GM23338 (cell line): ENCODE data around the gene KCNMB1. TPM values are rescaled to one million over a fixed set of nuclear protein-coding genes. Genes with fewer than 3 reads are reported as not detected.

ENCODE experiments used
- ATAC-seq: fragments of 200-7000 bp; cut with Tn5 transposase; 3 replicates; pipeline ENCODE4 v1.9.1; 2020
- DNase-seq: peaks from one replicate; pipeline ENCODE4 v3.0.0-alpha.2; 2015; ENCODE audit warnings: low spot score
- H2AFZ ChIP-seq: fragments of 200-600 bp; sonication (generic); 2 replicates; pipeline ENCODE4 v1.8.0; 2016; ENCODE audit warnings: antibody characterized with exemption, mild to moderate bottlenecking, moderate library complexity
- H3F3A ChIP-seq: fragments of 200-600 bp; sonication (generic); replicated peaks from 2 replicates; pipeline ENCODE4 v1.8.0; 2017; ENCODE audit warnings: antibody characterized with exemption, mixed run types, low read depth
- H3K27ac ChIP-seq: fragments of 200-600 bp; sonication (generic); 2 replicates; pipeline ENCODE4 v1.6.1; 2016; ENCODE audit warnings: low read depth
- H3K27me3 ChIP-seq: fragments of 200-600 bp; sonication (generic); 2 replicates; pipeline ENCODE4 v1.8.0; 2016; ENCODE audit warnings: mild to moderate bottlenecking, mixed run types, moderate library complexity; ENCODE audit not compliant: insufficient read depth
- H3K36me3 ChIP-seq: fragments of 200-600 bp; sonication (generic); 2 replicates; pipeline ENCODE4 v1.8.0; 2016; ENCODE audit warnings: mild to moderate bottlenecking; ENCODE audit not compliant: insufficient read depth
- H3K4me1 ChIP-seq: fragments of 200-600 bp; sonication (generic); 2 replicates; pipeline ENCODE4 v1.8.0; 2016; ENCODE audit warnings: mild to moderate bottlenecking, moderate library complexity; ENCODE audit not compliant: insufficient read depth
- H3K4me2 ChIP-seq: fragments of 200-600 bp; sonication (generic); 2 replicates; pipeline ENCODE4 v1.7.1; 2017; ENCODE audit warnings: mixed run types
- H3K4me3 ChIP-seq: fragments of 200-600 bp; sonication (generic); 2 replicates; pipeline ENCODE4 v1.6.1; 2016; ENCODE audit warnings: mixed run types
- H3K79me2 ChIP-seq: fragments of 200-600 bp; sonication (generic); replicated peaks from 2 replicates; pipeline ENCODE4 v1.8.0; 2017; ENCODE audit warnings: mild to moderate bottlenecking; ENCODE audit not compliant: insufficient read depth
- H3K9me2 ChIP-seq: fragments of 200-600 bp; sonication (generic); 2 replicates; pipeline ENCODE4 v1.8.0; 2017; ENCODE audit not compliant: insufficient read depth
- H4K20me1 ChIP-seq: fragments of 200-600 bp; sonication (generic); replicated peaks from 2 replicates; pipeline ENCODE4 v1.8.0; 2017; ENCODE audit warnings: mild to moderate bottlenecking; ENCODE audit not compliant: insufficient read depth
- H3K27ac Mint-ChIP-seq: 2 replicates; pipeline ENCODE4 v1.8.0; 2020; ENCODE audit warnings: inconsistent platforms, mild to moderate bottlenecking, moderate library complexity, mixed read lengths
- H3K27me3 Mint-ChIP-seq: 3 replicates; pipeline ENCODE4 v1.8.0; 2022; ENCODE audit warnings: low read depth, mild to moderate bottlenecking, moderate library complexity, mixed read lengths, inconsistent platforms; ENCODE audit not compliant: insufficient read depth, poor library complexity
- H3K36me3 Mint-ChIP-seq: 3 replicates; pipeline ENCODE4 v1.8.0; 2021; ENCODE audit warnings: low read depth, mild to moderate bottlenecking, inconsistent platforms, moderate library complexity, mixed read lengths
- H3K4me1 Mint-ChIP-seq: 3 replicates; pipeline ENCODE4 v1.8.0; 2020; ENCODE audit warnings: mild to moderate bottlenecking, inconsistent platforms, mixed read lengths
- H3K4me3 Mint-ChIP-seq: 3 replicates; pipeline ENCODE4 v1.8.0; 2021; ENCODE audit warnings: moderate library complexity, mild to moderate bottlenecking, inconsistent platforms, mixed read lengths
- H3K9me3 Mint-ChIP-seq: 3 replicates; pipeline ENCODE4 v1.8.0; 2020; ENCODE audit warnings: moderate library complexity, mild to moderate bottlenecking, inconsistent platforms, mixed read lengths
- CREB1 ChIP-seq: fragments of 250-450 bp; sonication (Bioruptor Pico); IDR thresholded peaks from 2 replicates; pipeline ENCODE4 v1.5.0; 2020; ENCODE audit warnings: low read depth, mild to moderate bottlenecking, moderate library complexity
- EZH2 ChIP-seq: fragments of 200-600 bp; sonication (generic); IDR thresholded peaks from one replicate; pipeline ENCODE4 v1.8.0; 2017; ENCODE audit warnings: antibody characterized with exemption, mild to moderate bottlenecking, low read depth; ENCODE audit not compliant: unreplicated experiment
- EZH2phosphoT487 ChIP-seq: fragments of 200-600 bp; sonication (generic); IDR thresholded peaks from one replicate; pipeline ENCODE4 v1.8.1; 2018; ENCODE audit warnings: antibody characterized with exemption; ENCODE audit not compliant: unreplicated experiment
- JUNB ChIP-seq: IDR thresholded peaks from one replicate; pipeline ENCODE4 v1.6.1; 2016; ENCODE audit warnings: antibody characterized with exemption; ENCODE audit not compliant: unreplicated experiment
- NANOG ChIP-seq: IDR thresholded peaks from 2 replicates; pipeline ENCODE4 v1.6.1; 2016; ENCODE audit warnings: antibody characterized with exemption, borderline replicate concordance
- POLR2AphosphoS5 ChIP-seq: IDR thresholded peaks from 2 replicates; pipeline ENCODE4 v1.6.1; 2016; ENCODE audit warnings: antibody characterized with exemption, low read depth
- STAT1 ChIP-seq: IDR thresholded peaks from one replicate; pipeline ENCODE4 v1.6.1; 2016; ENCODE audit warnings: antibody characterized with exemption; ENCODE audit not compliant: unreplicated experiment
- ZNF114 ChIP-seq: fragments of 250-450 bp; sonication (Bioruptor Pico); IDR thresholded peaks from 2 replicates; pipeline ENCODE4 v1.5.0; 2020; ENCODE audit warnings: mild to moderate bottlenecking, moderate library complexity
- ZNF331 ChIP-seq: fragments of 250-450 bp; sonication (Bioruptor Pico); IDR thresholded peaks from 2 replicates; pipeline ENCODE4 v1.5.0; 2020; ENCODE audit warnings: low read depth, mild to moderate bottlenecking, moderate library complexity
- polyA plus RNA-seq: library from polyadenylated mRNA; unstranded; fragments of >200 nt; fragmentation: Nextera tagmentation; extraction: Ambion mirVana; gene quantifications from 2 replicates; pipeline ENCODE4 v1.2.1, GENCODE V29; 2016
- total RNA-seq: library from RNA; depleted of rRNA; stranded (reverse); fragments of >200 nt; shearing (Covaris generic); gene quantifications from 2 replicates; pipeline ENCODE4 v1.2.3, GENCODE V29; 2014
- TF ChIP-seq, protein P1 (sequence below): IDR thresholded peaks from one replicate; pipeline ENCODE4 v1.6.1; 2018; ENCODE audit warnings: antibody characterized with exemption; ENCODE audit not compliant: unreplicated experiment
- TF ChIP-seq, protein P2 (sequence below), 2 experiments: fragments of 200-600 bp in 1 of 2; sonication (generic) in 1 of 2; conservative IDR thresholded peaks; 2 replicates each; pipeline versions ENCODE4 v1.5.1 to v1.6.1; 2016 to 2017; ENCODE audit warnings: antibody characterized with exemption in 2 of 2, low read depth in 2 of 2, mild to moderate bottlenecking in 2 of 2, moderate library complexity in 1 of 2
- TF ChIP-seq, protein P3 (sequence below): fragments of 250-450 bp; sonication (Bioruptor Pico); IDR thresholded peaks from 2 replicates; pipeline ENCODE4 v1.5.0; 2020; ENCODE audit warnings: mild to moderate bottlenecking, moderate library complexity
- TF ChIP-seq, protein P4 (sequence below): IDR thresholded peaks from 2 replicates; pipeline ENCODE4 v1.6.1; 2016; ENCODE audit warnings: antibody characterized with exemption

The KCNMB1 gene
- total and polyA plus RNA-seq, 2 experiments from 2014 or later: 0.17 to 0.19 TPM

DNA sequence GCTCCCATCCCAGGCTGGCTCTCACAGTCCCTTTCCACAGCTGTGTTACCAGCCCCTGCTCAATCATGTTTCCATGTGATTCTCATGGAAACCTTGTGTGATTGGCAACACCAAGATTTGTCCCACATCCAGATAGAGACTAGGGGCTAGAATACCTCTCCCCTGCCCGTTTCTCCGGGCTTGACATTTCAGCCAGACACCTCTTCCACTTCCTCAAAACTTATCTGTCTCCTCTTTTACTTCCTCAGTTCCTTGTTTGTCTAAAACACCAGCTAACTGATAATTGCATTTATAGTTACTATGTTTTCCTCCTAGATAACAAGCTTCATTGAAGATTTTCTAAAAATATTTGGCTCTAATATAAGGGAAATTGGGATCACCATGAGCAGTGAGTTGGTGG lies 16.6 kb upstream of the KCNMB1 start:
- H3F3A ChIP-seq: no peaks in the 10 kb centered on the region
- no peaks in the 10 kb centered on the region for H3K79me2 ChIP-seq
- H3K9me3 Mint-ChIP-seq: peaks cover 10% of the 10 kb centered on the region
- ATAC-seq (no peak), DNase-seq (no peak)
- no peak overlapping the region for H3K27ac ChIP-seq
- no peaks in the 10 kb centered on the region for H3K36me3 ChIP-seq
- H3K27me3 Mint-ChIP-seq: peaks cover 2% of the 10 kb centered on the region
- H3K4me1 Mint-ChIP-seq: peaks cover 37% of the 10 kb centered on the region
- H3K4me1 ChIP-seq: peaks cover 17% of the 10 kb centered on the region
- no peaks in the 10 kb centered on the region for H4K20me1 ChIP-seq
- H3K4me2 ChIP-seq: no peak overlapping the region
- H3K27me3 ChIP-seq: no peaks in the 10 kb centered on the region
- no peak overlapping the region for H3K4me3 Mint-ChIP-seq
- peaks cover 7% of the 10 kb centered on the region; the same call in 1 of the 2 replicates for H3K9me2 ChIP-seq
- no peak overlapping the region for H3K27ac Mint-ChIP-seq
- peaks cover 9% of the 10 kb centered on the region; the same call in 2 of the 3 replicates for H3K36me3 Mint-ChIP-seq
- H3K4me3 ChIP-seq: no peak overlapping the region
- no peak overlapping the region for H2AFZ ChIP-seq
- TF ChIP-seq NANOG: no peak
- TF ChIP-seq JUNB: no peak
- TF ChIP-seq STAT1: no peak
- no peak for TF ChIP-seq ZNF331 (CRISPR knock-in tag)
- no peak for TF ChIP-seq CREB1 (CRISPR knock-in tag)
- no peak for TF ChIP-seq ZNF114 (CRISPR knock-in tag)
- TF ChIP-seq EZH2phosphoT487: no peak
- no peak for TF ChIP-seq POLR2AphosphoS5
- TF ChIP-seq, protein P1, sequence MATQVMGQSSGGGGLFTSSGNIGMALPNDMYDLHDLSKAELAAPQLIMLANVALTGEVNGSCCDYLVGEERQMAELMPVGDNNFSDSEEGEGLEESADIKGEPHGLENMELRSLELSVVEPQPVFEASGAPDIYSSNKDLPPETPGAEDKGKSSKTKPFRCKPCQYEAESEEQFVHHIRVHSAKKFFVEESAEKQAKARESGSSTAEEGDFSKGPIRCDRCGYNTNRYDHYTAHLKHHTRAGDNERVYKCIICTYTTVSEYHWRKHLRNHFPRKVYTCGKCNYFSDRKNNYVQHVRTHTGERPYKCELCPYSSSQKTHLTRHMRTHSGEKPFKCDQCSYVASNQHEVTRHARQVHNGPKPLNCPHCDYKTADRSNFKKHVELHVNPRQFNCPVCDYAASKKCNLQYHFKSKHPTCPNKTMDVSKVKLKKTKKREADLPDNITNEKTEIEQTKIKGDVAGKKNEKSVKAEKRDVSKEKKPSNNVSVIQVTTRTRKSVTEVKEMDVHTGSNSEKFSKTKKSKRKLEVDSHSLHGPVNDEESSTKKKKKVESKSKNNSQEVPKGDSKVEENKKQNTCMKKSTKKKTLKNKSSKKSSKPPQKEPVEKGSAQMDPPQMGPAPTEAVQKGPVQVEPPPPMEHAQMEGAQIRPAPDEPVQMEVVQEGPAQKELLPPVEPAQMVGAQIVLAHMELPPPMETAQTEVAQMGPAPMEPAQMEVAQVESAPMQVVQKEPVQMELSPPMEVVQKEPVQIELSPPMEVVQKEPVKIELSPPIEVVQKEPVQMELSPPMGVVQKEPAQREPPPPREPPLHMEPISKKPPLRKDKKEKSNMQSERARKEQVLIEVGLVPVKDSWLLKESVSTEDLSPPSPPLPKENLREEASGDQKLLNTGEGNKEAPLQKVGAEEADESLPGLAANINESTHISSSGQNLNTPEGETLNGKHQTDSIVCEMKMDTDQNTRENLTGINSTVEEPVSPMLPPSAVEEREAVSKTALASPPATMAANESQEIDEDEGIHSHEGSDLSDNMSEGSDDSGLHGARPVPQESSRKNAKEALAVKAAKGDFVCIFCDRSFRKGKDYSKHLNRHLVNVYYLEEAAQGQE: no peak
- TF ChIP-seq, protein P2, sequence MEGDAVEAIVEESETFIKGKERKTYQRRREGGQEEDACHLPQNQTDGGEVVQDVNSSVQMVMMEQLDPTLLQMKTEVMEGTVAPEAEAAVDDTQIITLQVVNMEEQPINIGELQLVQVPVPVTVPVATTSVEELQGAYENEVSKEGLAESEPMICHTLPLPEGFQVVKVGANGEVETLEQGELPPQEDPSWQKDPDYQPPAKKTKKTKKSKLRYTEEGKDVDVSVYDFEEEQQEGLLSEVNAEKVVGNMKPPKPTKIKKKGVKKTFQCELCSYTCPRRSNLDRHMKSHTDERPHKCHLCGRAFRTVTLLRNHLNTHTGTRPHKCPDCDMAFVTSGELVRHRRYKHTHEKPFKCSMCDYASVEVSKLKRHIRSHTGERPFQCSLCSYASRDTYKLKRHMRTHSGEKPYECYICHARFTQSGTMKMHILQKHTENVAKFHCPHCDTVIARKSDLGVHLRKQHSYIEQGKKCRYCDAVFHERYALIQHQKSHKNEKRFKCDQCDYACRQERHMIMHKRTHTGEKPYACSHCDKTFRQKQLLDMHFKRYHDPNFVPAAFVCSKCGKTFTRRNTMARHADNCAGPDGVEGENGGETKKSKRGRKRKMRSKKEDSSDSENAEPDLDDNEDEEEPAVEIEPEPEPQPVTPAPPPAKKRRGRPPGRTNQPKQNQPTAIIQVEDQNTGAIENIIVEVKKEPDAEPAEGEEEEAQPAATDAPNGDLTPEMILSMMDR (conservative IDR thresholded peaks at IDR 0.05; ENCODE audit: low read depth in 2 of 2): no peak
- TF ChIP-seq EZH2: no peak
- TF ChIP-seq, protein P3, sequence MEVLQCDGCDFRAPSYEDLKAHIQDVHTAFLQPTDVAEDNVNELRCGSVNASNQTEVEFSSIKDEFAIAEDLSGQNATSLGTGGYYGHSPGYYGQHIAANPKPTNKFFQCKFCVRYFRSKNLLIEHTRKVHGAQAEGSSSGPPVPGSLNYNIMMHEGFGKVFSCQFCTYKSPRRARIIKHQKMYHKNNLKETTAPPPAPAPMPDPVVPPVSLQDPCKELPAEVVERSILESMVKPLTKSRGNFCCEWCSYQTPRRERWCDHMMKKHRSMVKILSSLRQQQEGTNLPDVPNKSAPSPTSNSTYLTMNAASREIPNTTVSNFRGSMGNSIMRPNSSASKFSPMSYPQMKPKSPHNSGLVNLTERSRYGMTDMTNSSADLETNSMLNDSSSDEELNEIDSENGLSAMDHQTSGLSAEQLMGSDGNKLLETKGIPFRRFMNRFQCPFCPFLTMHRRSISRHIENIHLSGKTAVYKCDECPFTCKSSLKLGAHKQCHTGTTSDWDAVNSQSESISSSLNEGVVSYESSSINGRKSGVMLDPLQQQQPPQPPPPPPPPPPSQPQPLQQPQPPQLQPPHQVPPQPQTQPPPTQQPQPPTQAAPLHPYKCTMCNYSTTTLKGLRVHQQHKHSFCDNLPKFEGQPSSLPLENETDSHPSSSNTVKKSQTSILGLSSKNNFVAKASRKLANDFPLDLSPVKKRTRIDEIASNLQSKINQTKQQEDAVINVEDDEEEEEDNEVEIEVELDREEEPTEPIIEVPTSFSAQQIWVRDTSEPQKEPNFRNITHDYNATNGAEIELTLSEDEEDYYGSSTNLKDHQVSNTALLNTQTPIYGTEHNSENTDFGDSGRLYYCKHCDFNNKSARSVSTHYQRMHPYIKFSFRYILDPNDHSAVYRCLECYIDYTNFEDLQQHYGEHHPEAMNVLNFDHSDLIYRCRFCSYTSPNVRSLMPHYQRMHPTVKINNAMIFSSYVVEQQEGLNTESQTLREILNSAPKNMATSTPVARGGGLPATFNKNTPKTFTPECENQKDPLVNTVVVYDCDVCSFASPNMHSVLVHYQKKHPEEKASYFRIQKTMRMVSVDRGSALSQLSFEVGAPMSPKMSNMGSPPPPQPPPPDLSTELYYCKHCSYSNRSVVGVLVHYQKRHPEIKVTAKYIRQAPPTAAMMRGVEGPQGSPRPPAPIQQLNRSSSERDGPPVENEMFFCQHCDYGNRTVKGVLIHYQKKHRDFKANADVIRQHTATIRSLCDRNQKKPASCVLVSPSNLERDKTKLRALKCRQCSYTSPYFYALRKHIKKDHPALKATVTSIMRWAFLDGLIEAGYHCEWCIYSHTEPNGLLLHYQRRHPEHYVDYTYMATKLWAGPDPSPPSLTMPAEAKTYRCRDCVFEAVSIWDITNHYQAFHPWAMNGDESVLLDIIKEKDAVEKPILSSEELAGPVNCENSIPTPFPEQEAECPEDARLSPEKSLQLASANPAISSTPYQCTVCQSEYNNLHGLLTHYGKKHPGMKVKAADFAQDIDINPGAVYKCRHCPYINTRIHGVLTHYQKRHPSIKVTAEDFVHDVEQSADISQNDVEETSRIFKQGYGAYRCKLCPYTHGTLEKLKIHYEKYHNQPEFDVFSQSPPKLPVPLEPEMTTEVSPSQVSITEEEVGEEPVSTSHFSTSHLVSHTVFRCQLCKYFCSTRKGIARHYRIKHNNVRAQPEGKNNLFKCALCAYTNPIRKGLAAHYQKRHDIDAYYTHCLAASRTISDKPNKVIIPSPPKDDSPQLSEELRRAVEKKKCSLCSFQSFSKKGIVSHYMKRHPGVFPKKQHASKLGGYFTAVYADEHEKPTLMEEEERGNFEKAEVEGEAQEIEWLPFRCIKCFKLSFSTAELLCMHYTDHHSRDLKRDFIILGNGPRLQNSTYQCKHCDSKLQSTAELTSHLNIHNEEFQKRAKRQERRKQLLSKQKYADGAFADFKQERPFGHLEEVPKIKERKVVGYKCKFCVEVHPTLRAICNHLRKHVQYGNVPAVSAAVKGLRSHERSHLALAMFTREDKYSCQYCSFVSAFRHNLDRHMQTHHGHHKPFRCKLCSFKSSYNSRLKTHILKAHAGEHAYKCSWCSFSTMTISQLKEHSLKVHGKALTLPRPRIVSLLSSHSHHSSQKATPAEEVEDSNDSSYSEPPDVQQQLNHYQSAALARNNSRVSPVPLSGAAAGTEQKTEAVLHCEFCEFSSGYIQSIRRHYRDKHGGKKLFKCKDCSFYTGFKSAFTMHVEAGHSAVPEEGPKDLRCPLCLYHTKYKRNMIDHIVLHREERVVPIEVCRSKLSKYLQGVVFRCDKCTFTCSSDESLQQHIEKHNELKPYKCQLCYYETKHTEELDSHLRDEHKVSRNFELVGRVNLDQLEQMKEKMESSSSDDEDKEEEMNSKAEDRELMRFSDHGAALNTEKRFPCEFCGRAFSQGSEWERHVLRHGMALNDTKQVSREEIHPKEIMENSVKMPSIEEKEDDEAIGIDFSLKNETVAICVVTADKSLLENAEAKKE (CRISPR knock-in tag): no peak
- TF ChIP-seq, protein P4, sequence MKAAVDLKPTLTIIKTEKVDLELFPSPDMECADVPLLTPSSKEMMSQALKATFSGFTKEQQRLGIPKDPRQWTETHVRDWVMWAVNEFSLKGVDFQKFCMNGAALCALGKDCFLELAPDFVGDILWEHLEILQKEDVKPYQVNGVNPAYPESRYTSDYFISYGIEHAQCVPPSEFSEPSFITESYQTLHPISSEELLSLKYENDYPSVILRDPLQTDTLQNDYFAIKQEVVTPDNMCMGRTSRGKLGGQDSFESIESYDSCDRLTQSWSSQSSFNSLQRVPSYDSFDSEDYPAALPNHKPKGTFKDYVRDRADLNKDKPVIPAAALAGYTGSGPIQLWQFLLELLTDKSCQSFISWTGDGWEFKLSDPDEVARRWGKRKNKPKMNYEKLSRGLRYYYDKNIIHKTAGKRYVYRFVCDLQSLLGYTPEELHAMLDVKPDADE: no peak
